Glomerular endothelial cell (primary cell): ENCODE results near the gene CCDC14. TPM values are rescaled to one million over a fixed set of nuclear protein-coding genes. Genes with fewer than 3 reads are reported as not detected.
"Not testable (repeated sequence)": the region's sequence is repeated elsewhere in the genome, so short reads cannot be mapped to it uniquely, and the experiment has no call there.

Experiments
- DNase-seq: peaks from one replicate; pipeline ENCODE4 v3.0.0-alpha.2; 2011; ENCODE audit warnings: low read depth, low spot score; ENCODE audit errors: extremely low read depth
- total RNA-seq: library from RNA; depleted of rRNA; stranded (reverse); fragments of >200 nt; gene quantifications from 2 replicates; pipeline ENCODE4 v1.2.3, GENCODE V29; 2015

CCDC14 gene
- total RNA-seq, 1 donor from 2014 or later = 26.3 TPM

DNA sequence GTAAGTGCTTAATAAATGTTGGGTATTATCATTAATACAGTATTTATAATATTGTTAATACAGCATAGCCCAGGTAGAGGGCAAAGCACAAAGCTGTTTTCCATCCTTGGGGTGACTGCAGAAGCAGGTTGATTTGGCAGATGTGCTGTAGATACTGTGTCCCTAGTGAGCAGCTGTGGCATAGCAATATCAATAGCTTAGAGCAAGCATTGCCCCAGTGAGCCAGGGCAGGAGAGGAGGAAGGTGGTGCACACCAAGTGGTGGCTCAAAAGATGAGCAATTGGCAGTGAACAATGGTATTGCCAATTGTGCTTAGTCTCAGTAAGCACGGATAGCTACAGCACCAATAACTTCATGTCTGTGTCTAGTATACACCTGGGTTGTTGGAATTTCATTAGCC lies 5.8 kb upstream of the CCDC14 start:
- not testable (repeated sequence) for DNase-seq

DNA sequence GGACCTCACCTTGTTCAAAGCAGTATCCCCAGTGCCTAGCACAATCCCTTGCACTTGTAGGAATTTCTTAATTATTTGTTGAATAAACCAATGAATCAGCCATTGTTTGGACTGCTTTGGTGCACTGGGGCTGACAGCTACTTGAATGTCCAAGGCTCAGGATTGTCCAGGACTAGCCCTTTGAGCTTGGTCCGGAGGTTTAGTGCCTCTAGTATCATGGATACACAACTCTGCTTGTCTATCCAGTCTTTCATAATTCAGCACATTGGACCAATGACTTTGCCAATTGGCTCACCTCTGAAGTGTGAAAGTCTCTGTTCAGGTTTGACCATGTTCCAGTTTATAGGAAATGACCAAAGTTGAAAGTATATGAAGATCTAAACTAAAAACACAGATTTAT lies 3.8 kb upstream of the CCDC14 start:
- DNase-seq = not testable (repeated sequence)

DNA sequence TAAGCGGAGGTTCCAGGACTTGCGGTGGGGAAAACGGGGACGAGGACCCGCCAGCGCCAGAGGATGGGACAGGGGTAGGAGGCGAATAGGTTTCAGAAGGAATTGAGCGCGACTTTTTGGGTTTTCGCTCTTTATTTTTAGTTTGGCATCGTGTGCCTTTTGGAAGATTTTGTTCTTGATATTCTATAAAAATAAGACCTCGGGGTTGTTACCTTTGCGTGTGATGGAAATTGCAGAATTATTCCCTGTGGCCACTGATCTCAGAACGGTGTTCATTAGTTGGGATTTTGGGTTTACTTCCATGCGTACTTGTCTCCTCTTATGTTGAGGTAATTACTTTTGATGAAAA lies 453 bp upstream of the CCDC14 start:
- DNase-seq = no peak

DNA sequence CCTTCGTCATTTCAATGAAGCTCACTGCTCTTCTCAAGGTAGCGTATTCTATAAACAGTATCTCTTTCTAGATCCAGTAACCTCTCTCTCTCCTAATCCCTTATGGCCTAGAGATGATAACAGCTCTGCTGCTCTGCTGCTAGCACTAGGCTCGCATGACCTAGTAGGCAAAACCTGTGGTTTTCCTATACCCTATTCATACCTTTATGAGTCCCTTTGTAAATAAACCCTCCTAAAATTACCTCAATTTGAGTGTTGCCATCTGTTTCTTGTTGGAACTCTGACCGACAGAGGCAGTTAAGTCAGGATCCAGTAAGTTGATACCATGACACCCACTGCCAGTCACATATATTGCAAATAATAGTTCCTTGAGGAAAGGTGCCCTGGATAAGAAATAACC lies 7.3 kb downstream of the CCDC14 start:
- no peak for DNase-seq

DNA sequence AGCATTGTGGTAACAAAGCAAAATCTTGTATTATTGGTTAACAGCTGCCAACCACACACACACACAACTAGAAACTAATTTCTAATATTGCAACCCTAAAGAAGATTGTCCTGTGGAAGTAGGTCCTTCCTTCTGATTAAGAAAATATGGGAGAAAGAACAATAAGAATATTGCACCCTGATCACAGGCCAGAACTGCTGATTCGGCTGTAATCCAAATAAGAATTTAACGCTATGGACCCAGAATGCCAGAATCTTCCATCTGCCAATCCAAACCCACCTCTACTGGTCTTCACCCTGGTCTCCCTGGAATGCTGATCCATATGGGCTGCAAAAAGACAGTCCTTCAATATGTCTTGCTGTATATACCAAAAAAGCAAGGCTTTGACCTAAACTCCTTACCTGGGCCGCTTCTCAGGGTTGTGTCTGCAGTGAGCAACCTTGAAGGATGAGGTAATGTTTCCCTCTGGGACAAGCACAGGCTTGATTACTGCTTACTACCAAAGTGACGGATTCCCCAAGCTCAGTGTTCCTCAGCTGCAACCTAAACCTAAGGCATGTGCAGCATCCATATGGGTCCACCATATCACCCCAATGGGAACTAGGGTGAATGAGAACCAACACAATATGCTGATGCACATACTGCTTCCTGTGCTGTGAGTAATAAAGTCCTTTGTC lies 8.0 kb downstream of the CCDC14 start:
- no peak for DNase-seq

DNA sequence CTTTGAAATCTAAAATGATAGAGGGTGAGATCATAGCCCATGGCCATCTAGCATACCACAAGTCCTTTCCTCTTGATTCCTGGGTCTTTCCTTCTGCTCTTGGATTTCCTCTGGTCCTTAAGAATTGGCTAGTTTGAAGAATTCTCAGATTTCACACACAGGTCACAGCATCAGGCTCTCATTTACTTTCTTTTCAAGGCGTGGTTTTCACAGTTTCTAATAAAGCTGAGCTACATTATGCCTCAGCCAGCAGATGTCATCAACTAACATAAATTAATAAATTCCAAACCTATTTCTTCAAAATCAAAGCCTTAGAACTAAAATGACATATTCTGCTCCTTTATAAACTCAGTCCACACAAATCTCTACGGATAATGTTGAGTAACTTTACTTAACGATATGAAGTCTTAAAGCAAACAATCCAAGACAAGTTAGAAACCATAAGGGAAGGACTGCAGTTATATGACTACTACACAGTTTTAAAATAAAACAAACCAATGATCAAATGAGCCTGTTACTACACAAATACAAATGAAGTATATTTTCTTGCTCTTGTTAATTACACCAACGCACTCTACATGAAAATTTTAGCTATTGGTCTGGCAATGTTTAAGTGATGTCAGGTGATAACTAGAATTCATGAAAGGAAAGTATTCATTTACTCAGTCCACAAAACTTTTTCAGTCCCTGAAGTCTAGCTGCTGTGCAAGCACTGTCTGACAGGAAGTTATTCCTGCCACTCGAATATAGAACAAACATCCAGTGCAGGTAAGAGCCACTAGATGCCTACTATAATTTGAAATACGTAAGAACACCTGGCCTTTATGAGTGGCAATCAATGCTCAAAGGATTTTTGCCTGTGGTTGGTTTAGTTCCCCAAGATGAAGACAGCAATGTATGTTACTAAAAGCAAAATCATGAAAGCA lies 9.2 kb downstream of the CCDC14 start:
- DNase-seq = no peak

DNA sequence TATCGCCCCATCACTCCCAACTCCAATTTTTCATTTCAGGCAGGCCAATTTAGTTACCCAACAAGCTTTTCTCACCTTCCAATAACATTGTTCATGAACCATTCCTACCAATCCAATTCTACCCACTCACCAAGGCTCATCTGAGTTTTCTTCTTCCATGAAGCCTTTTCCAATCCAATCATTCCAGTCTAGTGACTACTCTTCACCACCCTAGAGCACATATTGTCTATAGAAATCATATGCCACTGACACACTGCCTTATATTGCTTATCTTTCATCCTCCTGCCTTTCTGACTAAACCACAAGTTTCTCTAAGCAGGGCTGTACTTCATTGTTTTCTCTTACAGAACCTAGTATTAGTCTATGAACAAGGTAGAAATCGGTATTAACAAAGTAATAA lies 11.4 kb downstream of the CCDC14 start:
- DNase-seq = no peak

DNA sequence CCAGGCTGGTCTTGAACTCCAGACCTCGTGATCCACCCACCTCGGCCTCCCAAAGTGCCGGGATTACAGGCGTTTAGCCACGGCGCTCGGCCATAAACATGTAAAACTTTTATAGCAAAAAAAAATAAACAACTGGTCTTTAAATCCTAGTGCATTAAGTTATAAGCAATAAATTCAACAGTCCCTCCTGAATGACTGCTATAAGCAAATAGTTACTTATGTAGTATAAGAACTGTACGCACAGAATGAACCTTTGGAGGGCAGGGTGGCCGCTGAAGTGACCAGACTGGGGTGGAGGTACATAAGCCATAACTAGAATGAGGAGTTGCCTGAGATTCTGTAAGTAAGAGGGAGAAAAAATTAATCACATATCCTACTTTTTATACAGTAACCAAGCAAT lies 12.6 kb downstream of the CCDC14 start:
- DNase-seq = no peak

DNA sequence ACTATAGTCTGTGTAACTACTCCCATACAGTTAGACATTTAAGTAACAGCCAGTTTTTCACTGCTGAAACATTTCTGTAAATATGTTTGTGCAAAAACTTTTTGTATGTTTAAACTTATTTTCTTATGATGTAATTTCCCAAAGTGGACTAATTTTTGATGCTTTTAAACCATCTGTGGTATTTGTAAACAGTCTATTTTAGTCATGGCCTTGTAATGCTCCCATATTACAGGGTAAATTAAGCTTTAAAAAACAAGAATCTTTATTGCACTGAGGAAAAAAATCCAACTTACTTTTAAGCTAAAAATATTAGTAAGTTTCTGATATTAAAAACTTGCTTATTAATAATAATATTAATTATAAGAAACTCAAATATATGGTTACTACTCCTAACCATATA lies 13.5 kb downstream of the CCDC14 start:
- no peak for DNase-seq

DNA sequence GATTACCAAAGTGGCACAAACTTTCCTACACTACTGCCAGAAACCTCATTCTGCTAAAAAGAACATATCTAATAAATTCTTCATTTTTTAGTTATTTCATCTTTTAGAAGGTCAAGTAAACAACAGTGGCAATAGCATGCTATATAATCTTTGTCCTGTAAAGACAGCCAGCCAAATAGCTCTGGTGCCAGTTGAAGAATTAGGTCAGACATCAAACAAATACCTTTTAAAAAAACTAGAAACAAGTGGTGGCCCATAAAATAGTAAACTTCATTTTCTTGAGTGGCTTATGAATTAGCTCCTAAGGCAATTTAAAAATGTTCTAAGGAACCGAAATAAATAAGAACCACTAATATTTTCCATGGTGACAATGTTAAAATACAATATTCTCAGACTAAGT lies 19.5 kb downstream of the CCDC14 start:
- no peak for DNase-seq

DNA sequence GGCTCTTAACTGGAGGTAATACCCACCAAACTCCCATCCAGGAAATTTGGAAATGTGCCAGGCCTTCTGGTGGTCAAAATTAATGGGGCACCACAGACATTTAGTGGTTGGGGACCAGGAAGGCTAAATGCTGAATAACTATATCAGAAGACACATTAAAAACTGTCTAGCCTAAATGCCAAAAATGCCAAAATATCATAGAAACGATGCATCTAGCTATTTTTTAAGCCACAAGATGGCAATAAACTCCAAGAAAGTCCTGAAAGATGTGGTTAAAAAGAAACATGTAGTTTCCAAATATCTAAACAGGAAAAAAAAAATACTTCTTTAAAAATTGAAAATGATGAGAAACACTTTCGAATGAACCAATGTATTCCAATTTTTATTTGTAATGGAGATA lies 19.9 kb downstream of the CCDC14 start:
- DNase-seq = no peak

DNA sequence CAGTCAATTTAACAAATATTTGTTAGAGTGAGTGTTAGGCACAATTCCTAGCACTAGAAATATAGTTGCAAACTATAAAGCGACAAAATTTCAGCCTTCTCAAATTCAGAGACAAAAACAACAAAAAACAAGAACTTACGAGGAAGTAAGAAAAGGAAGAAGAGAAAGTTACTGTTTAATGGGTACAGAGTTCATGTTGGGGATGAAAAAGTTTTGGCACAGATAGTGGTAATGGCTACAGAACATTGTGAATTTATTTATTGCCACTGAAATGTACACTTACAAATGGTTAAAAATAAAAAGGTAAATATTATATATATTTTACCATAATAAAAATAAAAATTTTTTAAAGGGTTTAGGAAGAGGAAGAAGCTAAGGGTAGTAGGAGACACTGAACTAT lies 21.3 kb downstream of the CCDC14 start:
- no peak for DNase-seq

DNA sequence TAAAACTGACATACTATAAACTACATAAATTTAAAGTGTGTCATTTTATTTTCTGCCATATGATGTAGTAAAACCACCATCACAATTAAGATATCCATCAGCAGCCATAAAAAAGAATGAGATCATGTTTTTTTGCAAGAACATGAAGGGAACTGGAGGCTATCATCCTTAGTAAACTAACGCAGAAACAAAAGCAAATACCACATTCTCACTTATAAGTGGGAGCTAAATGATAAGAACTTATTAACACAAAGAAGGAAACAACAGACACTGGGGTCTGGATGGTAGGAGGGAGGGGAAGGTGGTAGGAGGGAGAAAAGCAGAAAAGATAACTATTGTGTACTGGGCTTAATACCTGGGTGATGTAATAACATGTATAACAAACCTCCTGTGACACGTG lies 24.6 kb downstream of the CCDC14 start:
- DNase-seq = no peak

DNA sequence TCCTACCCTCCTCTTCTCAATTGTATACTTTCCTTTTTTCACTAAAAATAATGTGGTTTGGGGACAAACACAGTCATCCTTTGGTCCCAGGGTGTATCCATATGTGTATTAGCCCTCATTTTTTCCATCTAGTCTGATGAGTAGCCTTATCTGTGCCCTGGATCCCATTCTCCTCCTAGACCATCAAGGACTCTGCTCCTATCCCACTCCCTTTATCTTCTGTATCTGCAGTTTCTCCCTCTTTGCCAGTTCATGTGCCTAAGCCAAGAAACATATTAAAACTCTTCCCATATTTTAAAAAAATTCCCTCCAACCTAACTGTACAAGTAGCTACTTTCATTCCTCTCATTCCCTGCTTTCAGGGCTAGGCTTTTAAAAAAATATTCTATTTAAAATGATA lies 25.2 kb downstream of the CCDC14 start:
- DNase-seq = no peak

DNA sequence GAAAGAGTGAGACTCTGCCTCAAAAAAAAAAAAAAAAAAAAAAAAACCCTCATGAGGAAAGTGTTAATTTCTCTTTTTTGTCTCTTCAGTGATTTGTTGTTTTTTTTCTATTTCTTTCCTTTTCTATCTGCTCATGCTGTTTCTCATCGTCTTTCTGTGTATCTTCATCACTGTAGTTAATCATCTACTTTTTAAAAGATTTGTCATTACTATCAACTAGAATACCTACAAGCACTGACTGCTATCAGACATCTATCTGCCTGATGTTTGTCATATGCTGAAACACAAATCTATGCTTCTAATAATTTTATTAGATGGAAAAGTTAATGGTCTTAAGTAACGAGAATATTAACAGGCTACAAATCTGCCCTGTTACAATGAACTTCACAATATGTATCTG lies 26.8 kb downstream of the CCDC14 start:
- DNase-seq = no peak

DNA sequence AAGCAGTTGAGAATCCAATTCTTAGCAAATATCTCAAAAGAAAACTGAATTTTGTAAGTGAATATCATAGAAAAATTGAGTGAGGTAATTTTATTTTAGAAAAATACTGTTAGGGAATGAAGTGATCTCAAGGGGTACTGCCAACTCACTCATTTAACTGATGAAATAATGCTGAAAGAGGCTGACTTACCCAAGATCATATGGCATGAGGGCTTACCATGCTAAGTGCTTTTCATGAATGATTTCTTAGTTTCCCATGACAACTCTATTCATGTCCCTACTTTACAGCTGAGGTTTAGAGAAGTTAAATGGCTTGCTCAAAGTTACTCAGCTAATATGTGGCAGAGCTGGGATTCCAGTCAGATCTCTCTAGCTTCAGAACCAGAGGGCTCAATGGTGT lies 30.6 kb downstream of the CCDC14 start:
- DNase-seq = no peak

DNA sequence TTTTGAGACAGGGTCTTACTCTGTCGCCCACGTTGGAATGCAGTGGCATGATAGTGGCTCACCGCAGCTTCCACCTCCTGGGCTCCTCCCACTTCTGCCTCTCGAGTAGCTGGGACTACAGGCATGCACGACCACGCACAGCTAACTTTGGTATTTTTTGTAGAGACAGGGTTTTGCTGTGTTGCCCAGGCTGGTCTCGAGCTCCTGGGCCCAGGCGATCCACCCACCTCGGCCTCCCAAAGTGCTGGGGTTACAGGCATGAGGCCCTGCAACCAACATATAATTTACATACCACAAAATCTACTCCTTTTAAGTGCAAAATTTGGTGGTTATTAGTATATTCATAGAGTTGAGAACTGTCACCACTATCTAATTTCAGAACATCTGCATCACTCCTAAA lies 31.7 kb downstream of the CCDC14 start:
- DNase-seq = no peak

DNA sequence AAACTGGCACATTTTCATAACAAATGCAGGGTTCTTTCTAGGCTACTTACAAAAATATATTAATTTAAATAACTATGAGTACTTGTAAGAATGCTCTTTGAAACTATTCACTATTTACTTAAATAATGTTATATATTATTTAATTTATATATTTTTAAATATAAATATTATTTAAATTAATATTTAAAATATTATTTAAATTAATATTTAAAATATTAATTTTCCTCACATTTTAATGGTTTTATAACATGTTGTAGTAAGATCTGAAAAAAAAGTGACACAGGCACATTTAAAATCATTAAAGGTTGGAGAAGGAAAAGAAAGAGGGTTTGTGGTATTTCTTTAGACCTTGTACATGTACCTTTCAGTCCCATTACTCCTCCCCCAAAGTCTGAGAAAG lies 34.6 kb downstream of the CCDC14 start:
- no peak for DNase-seq

DNA sequence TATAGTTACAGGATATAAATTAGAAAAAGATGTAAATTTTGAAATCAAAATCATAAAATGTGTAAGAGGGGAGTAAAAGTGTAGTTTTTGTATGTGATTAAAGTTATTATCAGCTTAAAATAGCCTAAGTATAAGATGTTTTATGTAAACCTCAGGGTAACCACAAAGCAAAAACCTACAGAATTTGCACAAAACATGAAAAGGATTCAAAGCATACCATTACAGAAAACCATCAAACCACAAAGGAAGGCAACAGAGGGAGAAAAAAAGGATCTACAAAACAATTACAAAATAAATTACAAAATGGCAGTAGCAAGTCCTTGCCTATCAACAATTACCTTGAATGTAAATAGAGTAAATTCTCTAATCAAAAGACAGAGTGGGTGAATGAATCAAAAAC lies 40.2 kb downstream of the CCDC14 start:
- DNase-seq = no peak

DNA sequence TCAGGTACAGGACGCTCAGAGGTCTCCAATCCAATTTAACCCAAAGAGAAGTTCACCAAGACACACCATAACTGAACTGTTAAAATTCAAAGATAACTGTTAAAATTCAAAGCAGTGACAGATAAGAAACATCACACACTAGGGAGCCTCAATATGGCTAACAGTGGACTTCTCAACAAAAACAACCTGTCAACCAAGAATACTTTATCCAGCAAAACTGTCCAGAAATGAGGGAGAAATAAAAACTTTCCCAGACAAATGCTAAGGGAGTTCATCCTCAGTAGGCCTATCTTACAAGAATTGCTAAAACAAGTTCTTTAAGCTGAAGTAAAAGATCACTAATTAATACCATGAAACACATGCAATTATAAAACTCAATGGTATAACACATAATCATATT lies 40.6 kb downstream of the CCDC14 start:
- DNase-seq = no peak

DNA sequence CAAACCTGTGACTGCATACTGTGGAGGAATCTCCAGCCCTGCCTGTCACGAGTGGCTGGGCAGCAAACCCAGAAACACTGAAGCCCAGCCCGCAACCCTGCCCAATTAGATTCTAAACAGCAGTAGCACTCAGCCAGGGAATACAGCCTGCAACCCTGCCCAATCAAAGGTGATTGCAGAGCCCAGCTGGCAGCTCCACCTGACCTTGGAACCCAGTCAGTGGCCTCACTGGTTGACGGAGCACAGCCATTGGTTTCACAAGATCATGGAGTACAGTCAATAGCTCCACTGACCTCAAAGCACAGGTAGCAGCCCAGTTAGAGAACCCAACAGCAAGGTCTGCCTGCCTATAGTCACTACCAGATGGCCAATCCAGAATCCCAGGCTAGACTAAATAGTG lies 41.7 kb downstream of the CCDC14 start:
- no peak for DNase-seq

DNA sequence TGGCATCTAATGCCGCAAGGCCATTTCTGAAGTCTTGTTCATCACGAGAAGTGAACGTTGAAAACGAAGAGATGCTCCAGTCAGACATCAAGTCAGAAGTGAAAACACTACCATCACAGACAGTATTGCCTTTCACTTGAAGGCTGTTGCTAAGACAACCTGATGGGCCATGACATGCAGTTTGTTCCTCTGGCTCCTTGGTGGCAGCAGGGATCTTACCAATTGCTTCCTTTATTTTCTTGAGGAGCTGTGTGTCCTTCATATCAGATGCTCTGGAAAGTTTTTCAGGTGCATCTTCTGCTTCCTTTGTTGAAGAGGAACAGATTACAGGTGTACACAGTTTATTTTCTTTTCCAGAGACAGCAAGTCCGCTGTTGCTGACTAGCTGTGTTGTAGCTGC lies 46.2 kb downstream of the CCDC14 start:
- no peak for DNase-seq
